ENCODE data around the gene NOL9. TPM values are rescaled to one million over a fixed set of nuclear protein-coding genes. Genes with fewer than 3 reads are reported as not detected.

Gene NOL9
- polyA plus RNA-seq, 3 donors: 2.8 to 5.8 (median 5.2) TPM

GRCh38 chr1:6544831-6545230, 9.5 kb downstream of the NOL9 start:
- no peak overlapping the region for H3K27ac ChIP-seq (ENCODE audit: low read depth, low read length)
- 71 to 87% (median 76%) methylated on average over 3 of the region's 3 CpGs for WGBS, 3 donors

- no peak overlapping the region for H3K27ac ChIP-seq (ENCODE audit: low read depth, low read length)
- WGBS, 3 donors: 57 to 62% (median 58%) methylated on average over 3 of the region's 3 CpGs
Observed at GRCh38 chr1:6538956-6539355, 15.4 kb downstream of the NOL9 start.

GRCh38 chr1:6536291-6536690, 18.0 kb downstream of the NOL9 start:
- no peak overlapping the region for H3K27ac ChIP-seq (ENCODE audit: low read depth, low read length)
- 75 to 89% (median 76%) methylated on average over 5 of the region's 5 CpGs for WGBS, 3 donors

- 88 to 96% (median 90%) methylated on average over 4 of the region's 4 CpGs for WGBS, 3 donors
- no peak overlapping the region for H3K27ac ChIP-seq (ENCODE audit: low read depth, low read length)
Observed at GRCh38 chr1:6535214-6535613, 19.1 kb downstream of the NOL9 start.

GRCh38 chr1:6534248-6534822, 20.0 kb downstream of the NOL9 start:
- WGBS, 3 donors: 87 to 94% (median 88%) methylated on average over 8 of the region's 8 CpGs
- no peak overlapping the region for H3K27ac ChIP-seq (ENCODE audit: low read depth, low read length)

- no peak overlapping the region for H3K27ac ChIP-seq (ENCODE audit: low read depth, low read length)
- WGBS, 3 donors: 87 to 90% (median 88%) methylated on average over 5 of the region's 5 CpGs
Observed at GRCh38 chr1:6531996-6532395, 22.3 kb downstream of the NOL9 start.

GRCh38 chr1:6530504-6531160, 23.7 kb downstream of the NOL9 start:
- no peak overlapping the region for H3K27ac ChIP-seq (ENCODE audit: low read depth, low read length)
- 97 to 98% (median 97%) methylated on average over 13 of the region's 13 CpGs for WGBS, 3 donors

GRCh38 chr1:6528492-6528891, 25.8 kb downstream of the NOL9 start:
- no peak overlapping the region for H3K27ac ChIP-seq (ENCODE audit: low read depth, low read length)
- 83 to 88% (median 86%) methylated on average over 7 of the region's 7 CpGs for WGBS, 3 donors

- 84 to 87% (median 86%) methylated on average over 11 of the region's 11 CpGs for WGBS, 3 donors
- no peak overlapping the region for H3K27ac ChIP-seq (ENCODE audit: low read depth, low read length)
Observed at GRCh38 chr1:6526316-6526715, 28.0 kb downstream of the NOL9 start.

GRCh38 chr1:6523566-6523965, 30.7 kb downstream of the NOL9 start:
- WGBS, 3 donors: 41 to 52% (median 49%) methylated on average over 5 to 6 of the region's 6 CpGs
- H3K27ac ChIP-seq (ENCODE audit: low read depth, low read length): no peak overlapping the region

- WGBS, 3 donors: 64 to 78% (median 74%) methylated on average over 5 of the region's 5 CpGs
- no peak overlapping the region for H3K27ac ChIP-seq (ENCODE audit: low read depth, low read length)
Observed at GRCh38 chr1:6521536-6521935, 32.8 kb downstream of the NOL9 start.

- 35 to 47% (median 38%) methylated on average over 13 of the region's 13 CpGs for WGBS, 3 donors
- H3K27ac ChIP-seq (ENCODE audit: low read depth, low read length): no peak overlapping the region
Observed at GRCh38 chr1:6519935-6520671, 34.2 kb downstream of the NOL9 start.

- 55 to 76% (median 62%) methylated on average over 11 of the region's 11 CpGs for WGBS, 3 donors
- H3K27ac ChIP-seq (ENCODE audit: low read depth, low read length): no peak overlapping the region
Observed at GRCh38 chr1:6519491-6519934, 34.8 kb downstream of the NOL9 start.

GRCh38 chr1:6517435-6517851, 36.9 kb downstream of the NOL9 start:
- WGBS, 3 donors: 56 to 67% (median 62%) methylated on average over 8 of the region's 8 CpGs
- H3K27ac ChIP-seq (ENCODE audit: low read depth, low read length): no peak overlapping the region

GRCh38 chr1:6515771-6516170, 38.5 kb downstream of the NOL9 start:
- WGBS, 3 donors: 76 to 94% (median 81%) methylated on average over 4 of the region's 4 CpGs
- no peak overlapping the region for H3K27ac ChIP-seq (ENCODE audit: low read depth, low read length)

GRCh38 chr1:6513320-6513801, 41.0 kb downstream of the NOL9 start:
- H3K27ac ChIP-seq (ENCODE audit: low read depth, low read length): no peak overlapping the region
- 70 to 83% (median 75%) methylated on average over 9 of the region's 9 CpGs for WGBS, 3 donors

GRCh38 chr1:6512908-6513280, 41.4 kb downstream of the NOL9 start:
- no peak overlapping the region for H3K27ac ChIP-seq (ENCODE audit: low read depth, low read length)
- WGBS, 3 donors: 78 to 83% (median 82%) methylated on average over 8 of the region's 8 CpGs

- H3K27ac ChIP-seq (ENCODE audit: low read depth, low read length): no peak overlapping the region
- WGBS, 3 donors: 89 to 91% (median 90%) methylated on average over 18 to 19 of the region's 19 CpGs
Observed at GRCh38 chr1:6512245-6512907, 41.9 kb downstream of the NOL9 start.

All from adipose tissue (tissue), 3 donors.